SKM-1 treated with dmso at 0.1 percent for 144 hours (cell line): ENCODE data around the gene ARID3A.
"Not testable (repeated sequence)": the region's sequence is repeated elsewhere in the genome, so short reads cannot be mapped to it uniquely, and the experiment has no call there.

ENCODE experiments used
- DNase-seq: peaks from one replicate; lab custom pipeline; 2025; ENCODE audit not compliant: unreplicated experiment; lab: John Stamatoyannopoulos, UW

The ARID3A gene

DNA sequence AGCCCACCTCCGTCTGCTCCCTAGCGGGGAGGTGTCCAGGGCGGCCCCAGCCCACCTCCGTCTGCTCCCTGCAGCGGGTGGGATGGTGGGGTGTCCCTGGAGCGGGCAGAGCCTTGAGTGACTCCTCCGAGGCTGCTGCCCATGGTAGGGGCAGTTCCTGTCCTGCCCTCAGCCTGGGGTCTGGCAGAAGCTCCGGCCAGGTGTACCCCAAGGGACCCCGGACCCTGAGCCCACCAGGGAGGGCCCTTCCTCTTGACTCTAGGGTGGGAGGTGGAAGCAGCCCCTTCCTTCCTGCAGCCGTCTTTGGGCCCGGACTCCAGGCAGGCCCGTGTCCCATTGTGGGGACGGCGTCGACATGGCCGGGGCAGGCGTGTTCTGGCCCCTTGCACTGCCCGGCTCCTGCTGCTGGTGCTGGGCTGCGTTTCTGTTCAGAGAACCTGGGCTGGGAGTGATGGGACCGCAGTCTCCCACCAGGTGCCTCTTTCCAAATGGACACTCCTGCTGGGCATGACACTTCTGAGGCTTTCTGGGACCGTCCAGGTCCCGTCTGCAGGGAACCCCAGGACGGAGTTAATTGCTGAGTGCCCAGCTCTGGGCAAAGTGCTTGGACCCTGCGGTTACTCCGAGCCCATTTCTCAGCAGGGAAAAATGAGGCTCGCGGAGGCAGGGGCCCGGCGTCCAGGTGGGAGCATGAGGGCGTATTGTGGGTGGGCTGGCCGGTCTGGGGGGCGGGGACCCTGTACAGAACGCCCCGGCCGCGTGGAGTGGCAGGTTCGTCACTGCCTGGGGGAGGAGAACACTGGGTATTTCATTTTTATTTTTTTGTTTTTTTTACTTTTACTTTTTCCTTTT lies 19.8 kb downstream of the ARID3A start:
- DNase-seq = no peak

DNA sequence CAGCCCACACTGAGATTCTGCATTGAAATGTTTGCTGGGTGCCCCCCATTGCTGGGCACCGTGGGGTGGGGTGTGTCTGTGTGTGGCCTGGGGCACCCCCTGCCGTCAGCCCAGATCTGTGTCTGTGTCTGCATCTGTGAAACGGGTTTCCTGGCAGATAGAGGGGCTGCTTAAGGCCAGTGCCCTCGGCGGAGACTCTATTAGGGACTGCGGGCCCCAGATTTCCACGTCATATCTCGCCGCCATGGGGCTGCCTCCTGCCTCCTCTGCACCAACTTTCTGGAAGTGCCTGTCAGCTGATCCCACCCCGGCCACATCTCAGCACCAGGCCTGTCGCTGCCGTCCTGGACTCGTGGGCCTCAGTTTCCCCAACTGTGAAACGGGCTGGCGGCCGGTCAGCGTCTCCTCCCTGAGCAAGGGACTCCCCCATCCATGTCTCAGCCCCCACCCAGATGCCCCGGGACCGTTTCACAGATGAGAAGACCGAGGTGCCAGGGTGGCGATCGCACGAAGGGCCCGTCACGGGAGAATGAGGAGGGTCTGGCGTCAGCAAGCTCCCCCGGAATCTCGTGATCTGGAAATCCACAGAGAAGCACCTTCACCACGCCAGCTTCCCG lies 21.4 kb downstream of the ARID3A start:
- DNase-seq = no peak

DNA sequence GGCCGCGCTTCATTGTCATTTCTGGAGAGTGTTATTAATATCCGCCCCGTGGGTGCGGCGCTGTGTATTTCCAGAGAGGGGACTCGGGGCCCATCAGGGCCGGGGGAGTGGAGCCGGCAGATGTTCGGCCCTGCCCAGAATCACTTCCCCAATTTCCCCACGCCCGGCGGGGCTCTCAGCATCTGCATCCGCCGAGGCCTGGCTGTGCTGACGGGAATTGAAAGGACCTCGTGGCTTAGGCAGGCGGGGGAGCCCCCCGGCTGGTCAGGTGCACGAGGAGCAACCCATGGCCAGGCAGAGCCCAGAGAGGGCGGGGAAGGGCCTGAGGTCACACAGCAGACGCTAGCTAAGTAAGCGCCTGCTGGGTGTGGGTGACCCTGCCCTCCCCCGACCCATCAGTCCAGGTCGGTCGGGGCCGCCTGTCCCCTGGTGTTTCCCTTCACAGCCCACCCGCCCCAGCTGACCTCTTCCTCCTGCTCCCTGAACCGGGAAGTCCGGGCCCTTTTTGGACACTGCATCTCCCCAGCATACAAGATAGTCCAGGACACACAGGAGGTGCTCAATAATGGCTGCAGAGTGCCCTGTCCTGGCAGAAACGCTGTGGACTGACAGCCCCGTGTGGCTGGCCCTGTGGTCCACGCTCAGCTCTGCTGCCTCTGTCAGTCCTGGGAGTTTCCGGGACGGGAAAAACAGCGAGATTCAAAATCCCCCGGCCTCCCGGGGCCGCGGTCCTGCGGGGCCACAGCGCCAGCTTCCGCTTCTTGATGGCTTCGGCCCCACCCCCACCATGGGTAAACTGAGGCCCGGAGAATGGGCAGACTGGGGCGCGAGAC lies 22.1 kb downstream of the ARID3A start:
- DNase-seq = no peak

DNA sequence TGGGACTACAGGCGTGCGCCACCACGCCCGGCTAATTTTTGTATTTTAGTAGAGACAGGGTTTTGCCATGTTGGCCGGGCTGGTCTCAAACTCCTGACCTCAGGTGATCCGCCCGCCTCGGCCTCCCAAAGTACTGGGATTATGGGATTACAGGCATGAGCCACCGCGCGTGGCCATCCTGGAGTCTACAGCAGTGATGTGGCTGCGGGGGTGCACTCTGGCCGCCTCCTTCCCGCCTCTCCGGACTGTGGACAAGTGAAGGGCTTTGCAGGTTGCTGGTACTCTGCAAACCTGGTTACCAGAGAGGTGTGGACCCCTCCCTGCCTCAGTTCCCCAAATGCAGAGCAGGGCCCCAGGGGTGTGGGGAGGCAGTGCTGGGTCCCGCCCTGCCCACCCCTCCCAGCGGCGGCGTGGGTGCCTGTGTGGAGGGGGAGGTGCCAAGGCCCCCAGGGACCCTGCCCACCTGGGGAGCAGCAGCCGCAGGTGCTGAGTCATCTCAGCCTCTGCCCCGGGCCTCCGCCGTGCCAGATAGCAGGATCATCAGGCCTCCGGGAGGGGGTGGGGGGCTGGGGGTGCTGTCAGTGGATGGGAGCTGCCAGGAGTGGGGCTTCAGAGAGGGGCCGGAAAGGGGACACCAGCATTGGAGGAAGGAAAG lies 23.1 kb downstream of the ARID3A start:
- no peak for DNase-seq

DNA sequence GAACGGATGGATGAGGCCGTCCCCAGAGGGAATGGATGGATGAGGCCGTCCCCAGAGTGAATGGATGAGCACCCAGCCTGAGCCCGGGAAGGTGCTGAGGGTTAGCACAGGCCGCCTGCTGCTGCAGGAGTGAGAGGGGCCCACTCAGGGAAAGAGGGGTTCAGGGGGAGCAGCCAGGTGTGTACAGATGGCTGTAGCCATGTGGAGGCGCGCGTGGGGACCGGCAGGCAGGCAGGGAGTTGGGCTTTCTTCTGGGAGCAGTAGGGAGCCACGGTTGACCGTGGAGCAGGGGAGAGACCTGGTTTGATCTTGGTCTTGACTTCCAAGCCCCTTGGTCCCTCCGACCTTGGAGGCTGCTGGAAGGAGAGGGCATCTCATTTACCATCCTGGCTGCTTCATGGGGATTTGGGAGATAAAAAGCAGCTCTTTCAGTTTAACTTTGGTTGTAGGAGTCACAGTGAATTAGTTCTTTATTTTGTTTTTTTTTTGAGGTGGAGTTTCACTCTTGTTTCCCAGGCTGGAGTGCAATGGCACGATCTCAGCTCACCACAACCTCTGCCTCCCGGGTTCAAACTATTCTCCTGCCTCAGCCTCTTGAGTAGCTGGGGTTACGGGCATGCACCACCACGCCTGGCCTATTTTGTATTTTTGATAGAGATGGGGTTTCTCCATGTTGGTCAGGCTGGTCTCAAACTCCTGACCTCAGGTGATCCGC lies 24.7 kb downstream of the ARID3A start:
- no peak for DNase-seq

DNA sequence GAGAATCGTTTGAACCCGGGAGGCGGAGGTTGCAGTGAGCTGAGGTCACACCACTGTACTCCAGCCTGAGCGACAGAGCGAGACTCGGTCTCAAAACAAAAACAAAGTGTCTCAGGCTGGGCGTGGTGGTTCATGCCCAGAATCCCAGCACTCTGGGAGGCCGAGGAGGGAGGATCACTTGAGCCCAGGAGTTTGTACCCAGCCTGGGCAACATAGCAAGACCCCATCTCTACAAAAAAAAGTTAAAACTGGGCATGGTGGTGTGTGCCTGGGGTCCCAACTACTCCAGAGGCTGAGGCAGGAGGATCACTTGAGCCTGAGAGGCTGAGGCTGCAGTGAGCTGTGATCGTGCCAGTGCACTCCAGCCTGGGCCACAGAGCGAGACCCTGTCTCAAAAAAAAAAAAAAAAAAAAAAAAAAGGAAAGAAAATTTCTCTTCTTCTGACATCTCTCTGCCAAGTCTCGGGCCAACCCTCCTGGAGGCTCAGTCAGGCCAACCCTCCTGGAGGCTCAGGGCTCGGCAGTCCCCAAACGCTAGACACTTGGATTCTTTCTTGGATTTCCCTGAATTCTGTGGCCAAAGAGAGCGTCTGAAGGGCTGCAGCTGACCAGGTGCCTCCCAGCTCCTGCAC lies 26.3 kb downstream of the ARID3A start:
- DNase-seq = no peak

DNA sequence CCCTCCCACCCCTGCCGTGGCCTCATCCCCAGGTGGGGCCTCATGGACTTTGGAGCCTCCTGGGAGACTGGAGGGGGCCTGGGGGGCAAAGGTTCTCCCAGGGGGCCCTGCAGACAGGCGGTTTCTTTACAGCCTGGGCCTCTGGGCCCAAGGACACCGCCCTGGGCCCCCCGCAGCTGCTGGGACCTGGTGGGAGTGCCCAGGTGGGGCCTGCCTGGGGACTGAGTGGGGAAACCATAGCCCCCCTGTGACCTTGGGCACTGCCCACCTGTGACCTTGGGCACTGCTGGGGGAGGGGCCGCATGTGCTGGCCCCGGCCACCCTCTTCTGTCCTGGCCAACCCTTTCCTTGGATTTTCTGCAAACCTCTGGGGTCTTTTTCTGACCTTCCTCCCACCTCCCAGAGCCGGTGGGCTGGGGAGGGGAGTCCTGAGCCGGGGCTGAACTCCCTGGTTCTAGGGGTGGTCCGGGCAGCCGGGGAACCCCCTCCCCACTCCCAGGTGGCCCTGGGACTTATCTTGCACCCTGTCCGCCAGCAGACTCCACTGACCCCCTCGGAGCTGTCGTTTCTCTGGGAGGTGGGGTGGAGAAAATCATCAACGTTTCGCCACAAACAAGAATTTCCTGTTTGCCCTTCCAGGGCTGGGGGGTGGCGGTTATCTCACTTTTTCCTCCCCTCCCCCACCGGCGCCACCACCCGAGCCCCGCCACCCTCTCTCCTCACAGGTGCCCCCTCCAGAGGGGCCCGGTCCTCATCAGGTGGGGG lies 27.0 kb downstream of the ARID3A start:
- DNase-seq = no peak

DNA sequence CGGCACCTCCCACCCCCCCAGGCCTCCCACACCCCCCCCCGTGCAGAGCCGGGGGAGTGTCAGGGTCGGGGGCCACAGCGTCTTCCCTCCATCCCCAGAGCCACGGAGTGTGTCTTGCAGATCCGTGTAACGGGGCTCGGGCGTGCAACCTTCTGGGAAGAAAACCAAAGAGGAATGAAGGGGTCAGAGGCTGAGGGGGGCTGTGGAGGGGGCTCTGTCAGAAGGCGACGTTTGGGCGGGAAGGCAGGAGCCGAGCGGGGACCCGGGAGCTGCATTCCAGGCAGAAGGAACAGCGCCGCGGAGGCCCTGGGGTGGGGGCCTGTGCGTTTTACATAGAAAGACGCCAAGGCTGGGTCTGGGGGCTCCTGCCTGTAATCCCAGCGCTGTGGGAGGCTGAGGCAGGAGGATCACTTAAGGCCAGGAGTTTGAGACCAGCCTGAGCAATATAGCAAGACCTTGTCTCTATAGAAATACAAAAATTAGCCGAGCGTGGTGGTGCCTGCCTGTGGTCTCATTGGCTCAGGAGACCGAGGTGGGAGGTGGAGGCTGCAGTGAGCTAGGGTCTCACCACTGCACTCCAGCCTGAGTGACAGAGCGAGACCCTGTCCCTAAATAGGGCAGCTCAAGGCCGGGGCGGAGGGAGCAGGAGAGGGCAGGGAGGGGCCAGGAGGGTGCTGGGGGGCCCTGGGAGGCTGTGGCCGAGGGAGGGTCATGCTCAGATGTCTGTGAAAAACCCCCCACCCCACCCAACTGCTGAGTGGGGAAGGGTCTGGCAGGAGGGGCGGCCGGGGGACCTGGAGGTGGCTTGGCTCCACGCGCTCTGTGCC lies 27.8 kb downstream of the ARID3A start:
- no peak for DNase-seq

DNA sequence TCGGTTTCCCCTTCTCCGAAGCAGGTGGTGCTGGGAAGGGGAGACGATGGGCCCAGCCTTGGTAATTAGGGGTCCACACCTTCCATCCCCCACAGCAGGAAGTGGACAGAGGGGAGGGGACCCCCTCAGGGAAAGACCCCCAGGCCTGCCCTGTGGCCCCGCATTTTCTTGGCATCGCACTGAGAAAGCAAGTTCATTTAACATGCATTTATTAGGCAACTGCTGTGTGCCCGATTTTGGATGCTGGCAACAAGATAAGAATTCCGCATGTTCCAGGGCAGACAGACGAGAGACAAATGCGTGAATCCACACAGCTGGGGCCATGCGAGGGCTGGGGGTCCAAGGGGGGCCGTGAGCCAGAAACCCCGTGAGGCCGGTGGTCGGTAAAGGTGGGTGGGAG lies 28.4 kb downstream of the ARID3A start:
- DNase-seq = no peak

DNA sequence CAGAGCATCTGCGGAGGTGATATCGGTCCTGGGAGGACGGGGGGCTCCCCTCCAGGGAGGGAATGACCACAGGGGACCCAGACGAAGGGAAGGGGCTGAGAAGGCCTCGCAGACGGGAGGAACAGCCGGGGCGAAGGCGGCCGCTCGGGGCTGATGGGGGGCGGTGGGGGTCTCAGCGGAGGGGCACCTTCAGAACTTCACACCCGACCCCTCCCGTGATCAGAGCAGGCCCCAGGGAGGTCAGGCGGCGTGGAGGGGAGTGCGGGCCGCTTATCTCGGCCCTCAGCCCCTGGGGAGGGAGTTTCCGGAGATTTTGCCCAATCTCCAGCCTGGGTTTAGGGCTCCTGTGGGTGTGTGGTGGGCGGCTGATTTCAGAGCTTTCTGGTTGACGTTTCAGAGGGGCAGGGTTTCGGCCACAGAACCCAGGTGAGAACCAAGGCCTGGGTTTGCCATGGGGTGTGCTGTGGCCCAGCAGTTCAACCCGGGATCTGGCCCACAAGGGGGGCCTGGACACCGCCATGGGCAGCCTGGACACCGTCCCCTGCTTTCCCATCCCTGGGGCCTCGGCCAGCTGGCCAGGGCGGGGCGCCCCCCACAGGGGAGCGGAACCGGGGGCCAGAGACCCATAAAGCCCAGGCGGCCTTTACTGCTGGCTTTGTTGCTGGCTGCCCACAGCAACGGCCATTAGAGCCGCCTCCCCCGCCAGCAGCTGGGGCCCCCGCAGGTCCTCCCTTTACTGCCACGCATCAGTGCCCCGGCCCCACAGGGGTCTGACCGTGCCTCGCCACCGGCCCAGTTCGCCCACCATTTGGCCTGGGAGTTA lies 29.0 kb downstream of the ARID3A start:
- no peak for DNase-seq

DNA sequence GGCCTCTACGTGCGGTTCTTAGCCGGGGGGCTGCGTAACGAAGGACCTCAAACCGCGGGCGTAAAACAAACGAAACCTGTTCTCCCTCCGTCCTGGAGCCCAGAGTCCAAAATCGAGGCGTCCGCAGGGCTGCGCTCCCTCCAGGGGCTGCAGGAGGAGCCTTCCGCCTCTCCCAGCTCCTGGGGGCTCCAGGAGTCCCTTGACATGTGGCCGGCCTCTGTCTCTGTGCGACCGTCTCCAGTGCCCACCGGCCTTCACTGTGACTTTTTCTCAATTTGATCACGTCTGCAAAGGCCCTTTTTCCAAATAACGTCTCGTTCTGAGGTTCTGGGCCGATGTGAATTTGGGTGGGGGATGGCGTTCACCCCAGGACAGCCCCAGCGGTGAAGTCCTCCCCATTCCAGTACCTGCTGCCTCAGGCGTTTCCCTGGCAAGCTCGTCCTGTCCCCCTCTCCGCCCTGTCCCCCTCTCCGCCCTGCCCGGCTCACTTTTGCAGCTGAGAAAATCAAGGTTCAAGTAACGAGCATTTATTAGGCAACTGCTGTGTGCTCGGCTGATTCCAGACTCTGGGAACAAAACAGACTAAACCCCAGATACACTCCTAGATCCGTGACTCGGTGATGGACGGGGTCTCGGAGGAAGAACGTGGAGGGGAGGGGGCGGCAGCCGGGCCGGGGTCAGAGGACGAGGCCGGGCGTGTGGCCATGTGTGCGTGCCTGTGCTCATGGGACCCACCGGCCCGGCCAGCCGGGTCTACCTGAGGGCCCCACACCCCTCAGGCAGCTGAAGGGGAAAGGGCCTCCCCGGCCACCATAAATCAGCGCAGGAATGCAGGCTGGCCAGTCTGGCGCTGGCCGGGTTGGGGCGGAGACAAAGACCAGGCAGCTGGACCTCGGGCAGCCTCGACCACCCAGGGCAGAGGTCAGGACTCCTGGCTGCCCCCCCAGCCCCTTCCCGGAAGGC lies 30.2 kb downstream of the ARID3A start:
- no peak for DNase-seq

DNA sequence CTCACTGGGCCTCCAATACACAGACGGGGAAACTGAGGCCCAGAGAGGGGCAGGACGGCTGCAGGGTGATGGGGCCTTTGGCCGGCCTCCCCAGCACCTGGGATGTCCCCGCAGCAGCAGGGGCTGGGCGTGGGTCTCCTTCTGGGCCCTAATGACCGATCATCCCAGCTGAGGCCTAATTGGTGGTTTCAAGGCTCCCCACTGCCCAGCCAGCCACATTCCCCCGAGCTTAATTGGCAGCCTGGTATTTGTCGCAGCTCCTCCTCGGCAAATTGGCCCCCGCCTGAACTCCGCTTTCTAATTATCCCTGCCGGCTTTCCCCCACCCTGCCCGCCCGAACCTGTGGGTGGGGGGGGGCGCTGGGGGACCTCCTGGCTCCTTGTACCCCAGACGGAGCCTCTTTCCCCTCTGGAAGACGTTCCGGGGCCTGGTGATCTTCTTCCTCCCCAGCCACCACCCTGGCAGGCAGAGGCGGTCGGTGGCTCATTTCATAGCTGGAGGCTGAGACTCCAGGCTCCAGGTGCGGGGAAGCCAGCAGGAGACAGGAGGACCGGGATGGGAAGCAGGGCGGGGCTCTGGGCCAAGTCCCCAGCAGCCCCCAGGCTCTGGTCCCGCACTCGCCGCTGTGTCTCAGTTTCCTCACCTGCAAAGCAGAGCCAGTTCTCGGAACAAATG lies 31.1 kb downstream of the ARID3A start:
- no peak for DNase-seq

DNA sequence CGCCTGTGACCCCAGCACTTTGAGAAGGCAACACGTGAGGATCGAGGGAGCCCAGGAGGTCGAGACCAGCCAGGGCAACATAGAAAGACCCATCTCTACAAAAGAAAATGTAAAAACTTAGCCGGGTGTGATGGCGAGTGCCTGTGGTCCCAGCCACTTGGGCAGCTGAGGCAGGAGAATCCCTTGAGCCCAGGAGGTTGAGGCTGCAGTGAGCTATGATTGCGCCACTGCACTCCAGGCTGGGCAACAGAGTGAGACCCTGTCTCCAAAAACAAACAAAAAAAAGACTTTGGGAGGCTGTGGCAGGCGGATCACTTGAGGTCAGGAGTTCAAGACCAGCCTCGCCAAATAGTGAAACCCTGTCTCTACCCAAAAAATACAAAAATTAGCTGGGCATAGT lies 31.7 kb downstream of the ARID3A start:
- DNase-seq = not testable (repeated sequence)

DNA sequence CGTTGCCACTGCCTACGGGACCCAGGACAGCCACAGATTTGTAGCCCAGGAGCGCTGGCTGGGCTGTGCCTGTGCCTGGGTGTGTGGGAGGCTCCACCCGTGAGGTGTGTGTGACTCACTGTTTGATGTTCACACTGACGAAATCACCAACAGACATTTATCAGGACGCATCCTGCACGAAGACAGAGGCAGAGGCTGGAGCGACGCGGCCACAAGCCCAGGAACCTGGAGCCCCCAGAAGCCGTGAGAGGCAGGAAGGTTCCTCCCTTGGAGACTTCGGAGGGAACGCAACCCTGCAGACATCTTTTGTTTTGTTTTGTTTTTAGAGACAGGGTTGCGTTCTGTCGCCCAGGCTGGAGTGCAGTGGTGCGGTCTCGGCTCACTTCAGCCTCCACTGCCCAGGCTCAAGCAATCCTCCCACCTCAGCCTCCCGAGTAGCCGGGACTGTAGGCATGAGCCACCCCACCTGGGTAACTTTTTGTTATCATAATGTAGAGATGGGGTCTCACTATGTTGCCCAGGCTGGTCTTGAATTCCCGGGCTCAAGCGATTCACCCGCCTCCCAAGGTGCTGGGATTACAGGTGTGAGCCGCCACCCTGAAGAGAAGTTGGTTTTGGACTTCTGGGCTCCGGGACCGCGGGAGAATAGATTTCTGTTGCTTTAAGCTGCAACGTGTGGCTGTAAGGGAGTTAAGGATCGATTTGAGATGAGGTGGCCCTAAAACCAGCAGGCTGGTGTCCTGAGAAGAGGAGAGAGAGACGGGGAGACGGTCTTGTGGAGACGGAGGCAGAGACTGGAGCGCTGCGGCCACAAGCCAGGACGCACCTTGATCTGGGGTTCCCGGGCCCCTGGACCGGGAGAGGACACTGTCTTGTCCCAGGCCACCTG lies 33.4 kb downstream of the ARID3A start:
- DNase-seq = no peak

DNA sequence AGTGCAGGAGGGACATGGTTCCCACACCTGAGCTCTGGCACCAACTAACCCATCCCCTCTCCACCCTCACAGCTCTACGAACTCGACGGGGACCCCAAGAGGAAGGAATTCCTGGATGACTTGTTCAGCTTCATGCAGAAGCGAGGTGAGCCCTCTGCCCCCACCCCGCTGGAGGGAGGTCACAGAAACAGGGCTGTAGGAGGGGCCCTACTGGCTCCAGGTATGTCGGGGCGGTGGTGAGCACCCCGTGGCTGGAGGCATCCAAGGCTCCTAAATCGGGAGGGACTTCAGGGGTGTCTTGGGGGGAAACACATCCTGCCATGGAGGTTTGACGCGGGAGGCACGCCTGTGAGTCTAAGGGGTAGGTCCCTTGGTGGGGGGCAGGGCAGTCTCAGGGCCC lies 34.2 kb downstream of the ARID3A start:
- DNase-seq = no peak
